GM23338 (cell line): ENCODE results near the gene GP1BB. TPM values are rescaled to one million over a fixed set of nuclear protein-coding genes. Genes with fewer than 3 reads are reported as not detected.

ENCODE experiments used
- ATAC-seq: fragments of 200-7000 bp; cut with Tn5 transposase; 3 replicates; pipeline ENCODE4 v1.9.1; 2020
- DNase-seq: peaks from one replicate; pipeline ENCODE4 v3.0.0-alpha.2; 2015; ENCODE audit warnings: low spot score
- H2AFZ ChIP-seq: fragments of 200-600 bp; sonication (generic); 2 replicates; pipeline ENCODE4 v1.8.0; 2016; ENCODE audit warnings: antibody characterized with exemption, mild to moderate bottlenecking, moderate library complexity
- H3F3A ChIP-seq: fragments of 200-600 bp; sonication (generic); replicated peaks from 2 replicates; pipeline ENCODE4 v1.8.0; 2017; ENCODE audit warnings: antibody characterized with exemption, mixed run types, low read depth
- H3K27ac ChIP-seq: fragments of 200-600 bp; sonication (generic); 2 replicates; pipeline ENCODE4 v1.6.1; 2016; ENCODE audit warnings: low read depth
- H3K27me3 ChIP-seq: fragments of 200-600 bp; sonication (generic); 2 replicates; pipeline ENCODE4 v1.8.0; 2016; ENCODE audit warnings: mild to moderate bottlenecking, mixed run types, moderate library complexity; ENCODE audit not compliant: insufficient read depth
- H3K36me3 ChIP-seq: fragments of 200-600 bp; sonication (generic); 2 replicates; pipeline ENCODE4 v1.8.0; 2016; ENCODE audit warnings: mild to moderate bottlenecking; ENCODE audit not compliant: insufficient read depth
- H3K4me1 ChIP-seq: fragments of 200-600 bp; sonication (generic); 2 replicates; pipeline ENCODE4 v1.8.0; 2016; ENCODE audit warnings: mild to moderate bottlenecking, moderate library complexity; ENCODE audit not compliant: insufficient read depth
- H3K4me2 ChIP-seq: fragments of 200-600 bp; sonication (generic); 2 replicates; pipeline ENCODE4 v1.7.1; 2017; ENCODE audit warnings: mixed run types
- H3K4me3 ChIP-seq: fragments of 200-600 bp; sonication (generic); 2 replicates; pipeline ENCODE4 v1.6.1; 2016; ENCODE audit warnings: mixed run types
- H3K79me2 ChIP-seq: fragments of 200-600 bp; sonication (generic); replicated peaks from 2 replicates; pipeline ENCODE4 v1.8.0; 2017; ENCODE audit warnings: mild to moderate bottlenecking; ENCODE audit not compliant: insufficient read depth
- H3K9me2 ChIP-seq: fragments of 200-600 bp; sonication (generic); 2 replicates; pipeline ENCODE4 v1.8.0; 2017; ENCODE audit not compliant: insufficient read depth
- H4K20me1 ChIP-seq: fragments of 200-600 bp; sonication (generic); replicated peaks from 2 replicates; pipeline ENCODE4 v1.8.0; 2017; ENCODE audit warnings: mild to moderate bottlenecking; ENCODE audit not compliant: insufficient read depth
- H3K27ac Mint-ChIP-seq: 2 replicates; pipeline ENCODE4 v1.8.0; 2020; ENCODE audit warnings: inconsistent platforms, mild to moderate bottlenecking, moderate library complexity, mixed read lengths
- H3K27me3 Mint-ChIP-seq: 3 replicates; pipeline ENCODE4 v1.8.0; 2022; ENCODE audit warnings: low read depth, mild to moderate bottlenecking, moderate library complexity, mixed read lengths, inconsistent platforms; ENCODE audit not compliant: insufficient read depth, poor library complexity
- H3K36me3 Mint-ChIP-seq: 3 replicates; pipeline ENCODE4 v1.8.0; 2021; ENCODE audit warnings: low read depth, mild to moderate bottlenecking, inconsistent platforms, moderate library complexity, mixed read lengths
- H3K4me1 Mint-ChIP-seq: 3 replicates; pipeline ENCODE4 v1.8.0; 2020; ENCODE audit warnings: mild to moderate bottlenecking, inconsistent platforms, mixed read lengths
- H3K4me3 Mint-ChIP-seq: 3 replicates; pipeline ENCODE4 v1.8.0; 2021; ENCODE audit warnings: moderate library complexity, mild to moderate bottlenecking, inconsistent platforms, mixed read lengths
- H3K9me3 Mint-ChIP-seq: 3 replicates; pipeline ENCODE4 v1.8.0; 2020; ENCODE audit warnings: moderate library complexity, mild to moderate bottlenecking, inconsistent platforms, mixed read lengths
- EZH2 ChIP-seq: fragments of 200-600 bp; sonication (generic); IDR thresholded peaks from one replicate; pipeline ENCODE4 v1.8.0; 2017; ENCODE audit warnings: antibody characterized with exemption, mild to moderate bottlenecking, low read depth; ENCODE audit not compliant: unreplicated experiment
- JUNB ChIP-seq: IDR thresholded peaks from one replicate; pipeline ENCODE4 v1.6.1; 2016; ENCODE audit warnings: antibody characterized with exemption; ENCODE audit not compliant: unreplicated experiment
- POLR2AphosphoS5 ChIP-seq: IDR thresholded peaks from 2 replicates; pipeline ENCODE4 v1.6.1; 2016; ENCODE audit warnings: antibody characterized with exemption, low read depth
- STAT1 ChIP-seq: IDR thresholded peaks from one replicate; pipeline ENCODE4 v1.6.1; 2016; ENCODE audit warnings: antibody characterized with exemption; ENCODE audit not compliant: unreplicated experiment
- polyA plus RNA-seq: library from polyadenylated mRNA; unstranded; fragments of >200 nt; fragmentation: Nextera tagmentation; extraction: Ambion mirVana; gene quantifications from 2 replicates; pipeline ENCODE4 v1.2.1, GENCODE V29; 2016
- total RNA-seq: library from RNA; depleted of rRNA; stranded (reverse); fragments of >200 nt; shearing (Covaris generic); gene quantifications from 2 replicates; pipeline ENCODE4 v1.2.3, GENCODE V29; 2014
- TF ChIP-seq, protein P1 (sequence below): IDR thresholded peaks from 2 replicates; pipeline ENCODE4 v1.6.1; 2016; ENCODE audit warnings: antibody characterized with exemption
- TF ChIP-seq, protein P2 (sequence below), 2 experiments: fragments of 200-600 bp in 1 of 2; sonication (generic) in 1 of 2; conservative IDR thresholded peaks; 2 replicates each; pipeline versions ENCODE4 v1.5.1 to v1.6.1; 2016 to 2017; ENCODE audit warnings: antibody characterized with exemption in 2 of 2, low read depth in 2 of 2, mild to moderate bottlenecking in 2 of 2, moderate library complexity in 1 of 2

Gene GP1BB
- total and polyA plus RNA-seq, 2 experiments from 2014 or later: 0.53 to 1.3 TPM

- TF ChIP-seq, protein P1, sequence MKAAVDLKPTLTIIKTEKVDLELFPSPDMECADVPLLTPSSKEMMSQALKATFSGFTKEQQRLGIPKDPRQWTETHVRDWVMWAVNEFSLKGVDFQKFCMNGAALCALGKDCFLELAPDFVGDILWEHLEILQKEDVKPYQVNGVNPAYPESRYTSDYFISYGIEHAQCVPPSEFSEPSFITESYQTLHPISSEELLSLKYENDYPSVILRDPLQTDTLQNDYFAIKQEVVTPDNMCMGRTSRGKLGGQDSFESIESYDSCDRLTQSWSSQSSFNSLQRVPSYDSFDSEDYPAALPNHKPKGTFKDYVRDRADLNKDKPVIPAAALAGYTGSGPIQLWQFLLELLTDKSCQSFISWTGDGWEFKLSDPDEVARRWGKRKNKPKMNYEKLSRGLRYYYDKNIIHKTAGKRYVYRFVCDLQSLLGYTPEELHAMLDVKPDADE: no peak
- TF ChIP-seq, protein P2, sequence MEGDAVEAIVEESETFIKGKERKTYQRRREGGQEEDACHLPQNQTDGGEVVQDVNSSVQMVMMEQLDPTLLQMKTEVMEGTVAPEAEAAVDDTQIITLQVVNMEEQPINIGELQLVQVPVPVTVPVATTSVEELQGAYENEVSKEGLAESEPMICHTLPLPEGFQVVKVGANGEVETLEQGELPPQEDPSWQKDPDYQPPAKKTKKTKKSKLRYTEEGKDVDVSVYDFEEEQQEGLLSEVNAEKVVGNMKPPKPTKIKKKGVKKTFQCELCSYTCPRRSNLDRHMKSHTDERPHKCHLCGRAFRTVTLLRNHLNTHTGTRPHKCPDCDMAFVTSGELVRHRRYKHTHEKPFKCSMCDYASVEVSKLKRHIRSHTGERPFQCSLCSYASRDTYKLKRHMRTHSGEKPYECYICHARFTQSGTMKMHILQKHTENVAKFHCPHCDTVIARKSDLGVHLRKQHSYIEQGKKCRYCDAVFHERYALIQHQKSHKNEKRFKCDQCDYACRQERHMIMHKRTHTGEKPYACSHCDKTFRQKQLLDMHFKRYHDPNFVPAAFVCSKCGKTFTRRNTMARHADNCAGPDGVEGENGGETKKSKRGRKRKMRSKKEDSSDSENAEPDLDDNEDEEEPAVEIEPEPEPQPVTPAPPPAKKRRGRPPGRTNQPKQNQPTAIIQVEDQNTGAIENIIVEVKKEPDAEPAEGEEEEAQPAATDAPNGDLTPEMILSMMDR (conservative IDR thresholded peaks at IDR 0.05; ENCODE audit: low read depth in 2 of 2): no peak
- TF ChIP-seq EZH2 (no peak), STAT1 (no peak), POLR2AphosphoS5 (no peak)
Measured at GRCh38 chr22:19758896-19759426, 35.6 kb downstream of the GP1BB start (continued).

- H3K27ac ChIP-seq: no peak overlapping the region
- H3K4me3 ChIP-seq: peak overlapping the region; percentile 45
- peak overlapping the region; percentile 67 for H3K4me2 ChIP-seq
- peaks cover 95% of the 10 kb centered on the region for H3K27me3 ChIP-seq
- H2AFZ ChIP-seq: no peak overlapping the region; the same call in 1 of the 2 replicates
- H3K4me3 Mint-ChIP-seq: peak overlapping the region; percentile 70
- H4K20me1 ChIP-seq: peaks cover 7% of the 10 kb centered on the region
- no peaks in the 10 kb centered on the region for H3K9me2 ChIP-seq
- H3K4me1 ChIP-seq: peaks cover 42% of the 10 kb centered on the region
- H3K36me3 Mint-ChIP-seq: peaks cover 5% of the 10 kb centered on the region; the same call in 1 of the 3 replicates
- H3F3A ChIP-seq: peaks cover 18% of the 10 kb centered on the region
- no peak overlapping the region for H3K27ac Mint-ChIP-seq
- ATAC-seq (peak; percentile 4), DNase-seq (peak; percentile 54)
- no peaks in the 10 kb centered on the region for H3K36me3 ChIP-seq
- H3K9me3 Mint-ChIP-seq: peaks cover under 1% of the 10 kb centered on the region; the same call in 2 of the 3 replicates
- H3K27me3 Mint-ChIP-seq: peaks cover 89% of the 10 kb centered on the region
- TF ChIP-seq EZH2 (no peak), JUNB (no peak)
- TF ChIP-seq, protein P1: no peak
- no peaks in the 10 kb centered on the region for H3K79me2 ChIP-seq
- H3K4me1 Mint-ChIP-seq: peaks cover 36% of the 10 kb centered on the region
Measured at GRCh38 chr22:19759427-19760057, 36.2 kb downstream of the GP1BB start.
